MG63 (cell line): ENCODE results near the gene G6PC2. TPM values are rescaled to one million over a fixed set of nuclear protein-coding genes. Genes with fewer than 3 reads are reported as not detected.
"Not testable (repeated sequence)": the region's sequence is repeated elsewhere in the genome, so short reads cannot be mapped to it uniquely, and the experiment has no call there.

ENCODE experiments used
- DNase-seq: peaks from one replicate; pipeline ENCODE4 v3.0.0-alpha.2; 2020
- H3K27me3 ChIP-seq: fragments of 250-450 bp; sonication (Bioruptor Pico); 2 replicates; pipeline ENCODE4 v1.5.1; 2020; ENCODE audit warnings: mild to moderate bottlenecking, moderate library complexity
- H3K36me3 ChIP-seq: fragments of 250-450 bp; sonication (Bioruptor Pico); 2 replicates; pipeline ENCODE4 v1.5.1; 2020; ENCODE audit warnings: mild to moderate bottlenecking, moderate library complexity
- H3K4me3 ChIP-seq: fragments of 250-450 bp; sonication (Bioruptor Pico); 2 replicates; pipeline ENCODE4 v1.5.1; 2020; ENCODE audit warnings: mild to moderate bottlenecking, moderate library complexity
- H3K9me3 ChIP-seq: fragments of 250-450 bp; sonication (Bioruptor Pico); 2 replicates; pipeline ENCODE4 v1.5.1; 2020; ENCODE audit warnings: mild to moderate bottlenecking, moderate library complexity
- total RNA-seq: library from RNA; depleted of rRNA; stranded (reverse); fragments of >200 nt; shearing (Covaris generic); gene quantifications from 2 replicates; pipeline ENCODE4 v1.2.3, GENCODE V29; 2014; ENCODE audit warnings: low replicate concordance; rRNA removed

Gene G6PC2, protein sequence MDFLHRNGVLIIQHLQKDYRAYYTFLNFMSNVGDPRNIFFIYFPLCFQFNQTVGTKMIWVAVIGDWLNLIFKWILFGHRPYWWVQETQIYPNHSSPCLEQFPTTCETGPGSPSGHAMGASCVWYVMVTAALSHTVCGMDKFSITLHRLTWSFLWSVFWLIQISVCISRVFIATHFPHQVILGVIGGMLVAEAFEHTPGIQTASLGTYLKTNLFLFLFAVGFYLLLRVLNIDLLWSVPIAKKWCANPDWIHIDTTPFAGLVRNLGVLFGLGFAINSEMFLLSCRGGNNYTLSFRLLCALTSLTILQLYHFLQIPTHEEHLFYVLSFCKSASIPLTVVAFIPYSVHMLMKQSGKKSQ
- total RNA-seq = not detected in 2 replicates

DNA sequence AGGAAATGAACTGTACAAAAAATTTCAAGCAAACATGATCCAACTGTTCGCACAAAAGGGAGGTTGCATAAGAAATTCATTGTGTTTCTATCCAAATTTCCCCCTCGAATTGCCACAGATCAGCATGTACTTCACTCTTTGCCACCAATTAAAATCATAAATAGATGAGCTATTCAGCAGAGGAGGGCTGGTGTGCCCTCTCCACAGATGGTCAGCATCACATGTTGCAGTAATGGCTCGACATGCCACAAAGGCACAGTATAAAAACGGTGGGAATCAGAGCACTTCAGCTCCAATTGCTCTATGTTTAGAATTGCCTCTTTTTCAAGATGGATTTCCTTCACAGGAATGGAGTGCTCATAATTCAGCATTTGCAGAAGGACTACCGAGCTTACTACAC is at the start of gene G6PC2:
TSS of gene G6PC2 (plus strand) at position 289 of the 400 bp plus-strand sequence. CDS start at position 330, 41 bp downstream.
- no peak for DNase-seq
- no peak within 1 kb of the TSS for H3K4me3 ChIP-seq
- no peaks in the 10 kb centered on the region for H3K36me3 ChIP-seq
- no peaks in the 10 kb centered on the region for H3K9me3 ChIP-seq
- peaks cover 36% of the 10 kb centered on the region for H3K27me3 ChIP-seq

DNA sequence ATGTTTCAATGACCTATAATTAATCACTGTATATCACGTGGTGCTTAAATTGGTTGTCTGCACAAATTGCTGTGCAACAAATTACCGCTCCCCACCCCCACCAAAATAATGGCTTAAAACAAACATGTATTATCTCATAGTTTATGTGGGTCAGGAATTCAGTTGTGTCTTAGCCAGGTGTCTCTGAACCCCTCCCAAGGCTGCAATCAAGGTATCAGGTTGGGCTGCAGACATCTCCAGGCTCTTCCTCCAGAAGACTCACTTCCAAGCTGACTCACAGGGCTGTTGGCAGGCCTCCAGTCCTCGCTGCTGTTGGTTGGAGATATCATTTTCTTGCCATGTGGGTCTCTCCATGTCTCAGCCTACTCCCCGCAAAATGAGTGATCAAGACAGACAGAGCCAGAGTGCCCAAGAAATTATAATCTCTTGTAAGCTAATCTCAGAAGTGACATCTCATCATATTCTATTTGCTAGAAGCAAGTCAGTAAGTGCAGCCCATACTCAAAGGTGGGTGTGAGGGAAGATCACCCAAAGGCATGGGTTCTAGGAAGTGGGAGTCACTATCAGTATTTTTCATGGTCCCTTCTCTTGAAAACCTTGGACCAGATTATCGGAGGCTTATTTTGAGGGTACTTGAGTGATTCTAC is 49.3 kb upstream of the G6PC2 start:
- Histone ChIP-seq H3K4me3 (no peak overlapping the region), H3K36me3 (0 out of 2 replicates have a peak, but pooled peaks cover 8% of the 10 kb centered on the region), H3K9me3 (no peaks in the 10 kb centered on the region), H3K27me3 (no peaks in the 10 kb centered on the region)
- peak; percentile 82 for DNase-seq

DNA sequence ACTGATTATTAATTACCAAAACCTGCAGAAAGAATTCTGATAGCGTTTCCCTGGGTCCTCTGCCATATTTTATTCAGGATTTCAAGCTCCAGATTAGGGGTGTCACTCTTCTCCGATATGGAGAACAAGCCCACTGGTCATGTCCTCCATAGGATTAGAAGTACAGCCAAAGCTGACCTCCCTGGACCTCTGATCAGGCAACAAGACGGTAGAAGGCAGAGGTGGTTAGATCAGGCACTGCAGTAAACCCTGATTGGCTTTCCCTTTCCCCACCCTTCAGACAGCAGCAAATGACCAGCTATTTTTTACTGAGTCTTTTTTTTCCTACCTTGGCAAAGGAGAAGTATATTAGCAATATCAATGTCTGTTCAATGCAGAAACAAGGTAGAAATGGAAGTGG is 48.6 kb upstream of the G6PC2 start:
- H3K9me3 ChIP-seq = no peaks in the 10 kb centered on the region
- H3K4me3 ChIP-seq = no peak overlapping the region
- 0 out of 2 replicates have a peak, but pooled peaks cover 8% of the 10 kb centered on the region for H3K36me3 ChIP-seq
- no peaks in the 10 kb centered on the region for H3K27me3 ChIP-seq
- DNase-seq = no peak

DNA sequence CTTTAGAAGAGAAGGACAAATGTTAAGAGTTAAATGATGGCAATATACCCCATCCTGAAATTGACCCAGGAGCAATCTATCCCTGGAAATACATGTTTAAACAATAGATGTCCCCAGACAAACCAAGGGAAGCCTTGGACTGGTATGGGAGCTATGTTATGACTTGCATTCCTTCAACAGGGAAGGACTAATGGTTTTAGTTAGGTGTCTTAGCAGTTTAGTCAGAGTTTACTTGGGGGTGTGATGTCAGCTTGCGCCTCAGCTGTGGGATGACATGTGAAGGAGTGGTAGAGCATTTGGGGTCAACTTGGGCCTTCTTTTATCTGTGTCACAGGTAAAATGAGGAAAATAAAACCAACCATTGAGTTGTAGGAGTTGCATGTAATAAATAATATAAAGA is 47.6 kb upstream of the G6PC2 start:
- no peak for DNase-seq
- 0 out of 2 replicates have a peak, but pooled peaks cover 8% of the 10 kb centered on the region for H3K36me3 ChIP-seq
- no peaks in the 10 kb centered on the region for H3K27me3 ChIP-seq
- H3K9me3 ChIP-seq = no peaks in the 10 kb centered on the region
- no peak overlapping the region for H3K4me3 ChIP-seq

DNA sequence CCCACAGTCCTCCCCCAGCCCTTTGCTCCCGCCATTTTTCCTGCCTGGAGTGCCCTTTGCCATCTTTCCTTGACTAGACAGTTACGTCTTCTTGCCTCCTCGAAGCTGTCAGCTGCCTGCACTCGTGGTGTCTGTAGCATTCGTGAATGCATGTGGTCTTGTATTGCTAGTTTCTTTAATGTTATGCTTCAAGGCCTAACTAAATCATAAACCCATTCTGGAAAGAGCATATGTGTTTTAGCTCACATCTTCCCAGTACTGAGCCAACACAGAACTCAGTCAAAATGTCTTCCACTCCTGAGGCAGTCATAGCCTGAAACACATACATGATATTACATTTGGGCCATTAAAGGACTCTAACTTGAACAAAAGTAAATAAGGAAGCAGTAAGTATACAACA is 46.4 kb upstream of the G6PC2 start:
- Histone ChIP-seq H3K4me3 (no peak overlapping the region), H3K9me3 (no peaks in the 10 kb centered on the region), H3K36me3 (peaks cover 8% of the 10 kb centered on the region; the same call in 1 of the 2 replicates), H3K27me3 (no peaks in the 10 kb centered on the region)
- no peak for DNase-seq

DNA sequence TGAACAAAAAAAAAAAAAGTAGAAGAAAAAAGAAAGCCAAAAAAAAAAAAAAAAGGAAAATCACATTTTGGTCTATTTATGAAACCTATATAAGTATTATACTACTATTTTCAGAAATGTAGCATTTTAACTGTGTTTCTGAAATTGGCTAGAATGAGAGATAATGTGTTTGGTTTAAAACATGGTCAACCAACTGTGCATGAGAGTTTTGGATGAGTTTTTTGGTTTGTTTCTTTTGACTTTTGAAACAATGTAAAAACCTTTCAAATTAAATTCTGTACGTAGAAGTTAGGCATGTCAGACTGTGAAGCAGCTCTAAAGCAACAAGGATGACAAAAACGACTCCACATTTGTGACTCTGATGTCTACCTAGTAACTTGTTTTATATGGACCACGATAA is 45.5 kb upstream of the G6PC2 start:
- Histone ChIP-seq H3K9me3 (no peaks in the 10 kb centered on the region), H3K27me3 (no peaks in the 10 kb centered on the region), H3K36me3 (peaks cover 6% of the 10 kb centered on the region; the same call in 1 of the 2 replicates), H3K4me3 (no peak overlapping the region)
- DNase-seq = no peak

DNA sequence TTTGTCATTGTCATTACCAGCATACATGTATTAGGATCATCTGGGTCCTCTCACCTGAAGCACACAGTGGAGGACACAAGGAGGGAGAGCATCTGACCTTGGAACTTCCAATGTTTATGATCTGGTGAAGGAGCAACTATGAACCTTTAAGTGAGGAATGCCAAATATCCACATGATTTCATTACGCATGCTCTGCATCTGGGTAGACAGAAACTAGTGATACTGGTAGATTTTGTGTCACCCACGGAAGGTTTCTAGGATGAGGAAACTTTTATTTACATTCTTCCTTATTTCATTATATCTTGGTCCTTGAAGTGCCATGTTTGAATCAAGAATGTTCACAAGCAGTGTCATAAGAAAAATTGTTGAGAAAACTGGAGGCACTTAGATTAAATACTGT is 42.9 kb upstream of the G6PC2 start:
- Histone ChIP-seq H3K4me3 (no peak overlapping the region), H3K27me3 (no peaks in the 10 kb centered on the region), H3K36me3 (no peaks in the 10 kb centered on the region; the same call in none of the 2 replicates), H3K9me3 (no peaks in the 10 kb centered on the region)
- DNase-seq = no peak

DNA sequence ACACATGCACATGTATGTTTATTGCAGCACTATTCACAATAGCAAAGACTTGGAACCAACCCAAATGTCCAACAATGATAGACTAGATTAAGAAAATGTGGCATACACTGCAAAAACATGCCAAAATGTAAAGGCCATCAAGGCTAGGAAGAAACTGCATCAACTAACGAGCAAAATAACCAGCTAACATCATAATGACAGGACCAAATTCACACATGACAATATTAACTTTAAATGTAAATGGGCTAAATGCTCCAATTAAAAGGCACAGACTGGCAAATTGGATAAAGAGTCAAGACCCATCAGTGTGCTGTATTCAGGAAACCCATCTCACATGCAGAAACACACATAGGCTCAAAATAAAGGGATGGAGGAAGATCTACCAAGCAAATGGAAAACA is 33.9 kb upstream of the G6PC2 start:
- not testable (repeated sequence) for H3K27me3 ChIP-seq, H3K9me3 ChIP-seq, DNase-seq, H3K4me3 ChIP-seq
- peaks cover 32% of the 10 kb centered on the region for H3K36me3 ChIP-seq

DNA sequence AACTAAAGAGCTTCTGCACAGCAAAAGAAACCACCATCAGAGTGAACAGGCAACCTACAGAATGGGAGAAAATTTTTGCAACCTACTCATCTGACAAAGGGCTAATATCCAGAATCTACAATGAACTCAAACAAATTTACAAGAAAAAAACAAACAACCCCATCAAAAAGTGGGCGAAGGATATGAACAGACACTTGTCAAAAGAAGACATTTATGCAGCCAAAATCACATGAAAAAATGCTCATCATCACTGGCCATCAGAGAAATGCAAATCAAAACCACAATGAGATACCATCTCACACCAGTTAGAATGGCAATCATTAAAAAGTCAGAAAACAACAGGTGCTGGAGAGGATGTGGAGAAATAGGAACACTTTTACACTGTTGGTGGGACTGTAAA is 30.7 kb upstream of the G6PC2 start:
- H3K36me3 ChIP-seq = peaks cover 33% of the 10 kb centered on the region
- not testable (repeated sequence) for H3K4me3 ChIP-seq, H3K9me3 ChIP-seq, H3K27me3 ChIP-seq, DNase-seq

DNA sequence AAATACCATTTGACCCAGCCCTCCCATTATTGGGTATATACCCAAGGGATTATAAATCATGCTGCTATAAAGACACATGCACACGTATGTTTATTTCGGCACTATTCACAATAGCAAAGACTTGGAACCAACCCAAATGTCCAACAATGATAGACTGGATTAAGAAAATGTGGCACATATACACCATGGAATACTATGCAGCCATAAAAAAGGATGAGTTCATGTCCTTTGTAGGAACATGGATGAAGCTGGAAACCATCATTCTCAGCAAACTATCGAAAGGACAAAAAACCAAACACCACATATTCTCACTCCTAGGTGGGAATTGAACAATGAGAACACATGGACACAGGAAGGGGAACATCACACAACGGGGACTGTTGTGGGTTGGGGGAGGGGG is 30.3 kb upstream of the G6PC2 start:
- not testable (repeated sequence) for H3K27me3 ChIP-seq, H3K9me3 ChIP-seq, H3K4me3 ChIP-seq, DNase-seq
- H3K36me3 ChIP-seq = peaks cover 32% of the 10 kb centered on the region

DNA sequence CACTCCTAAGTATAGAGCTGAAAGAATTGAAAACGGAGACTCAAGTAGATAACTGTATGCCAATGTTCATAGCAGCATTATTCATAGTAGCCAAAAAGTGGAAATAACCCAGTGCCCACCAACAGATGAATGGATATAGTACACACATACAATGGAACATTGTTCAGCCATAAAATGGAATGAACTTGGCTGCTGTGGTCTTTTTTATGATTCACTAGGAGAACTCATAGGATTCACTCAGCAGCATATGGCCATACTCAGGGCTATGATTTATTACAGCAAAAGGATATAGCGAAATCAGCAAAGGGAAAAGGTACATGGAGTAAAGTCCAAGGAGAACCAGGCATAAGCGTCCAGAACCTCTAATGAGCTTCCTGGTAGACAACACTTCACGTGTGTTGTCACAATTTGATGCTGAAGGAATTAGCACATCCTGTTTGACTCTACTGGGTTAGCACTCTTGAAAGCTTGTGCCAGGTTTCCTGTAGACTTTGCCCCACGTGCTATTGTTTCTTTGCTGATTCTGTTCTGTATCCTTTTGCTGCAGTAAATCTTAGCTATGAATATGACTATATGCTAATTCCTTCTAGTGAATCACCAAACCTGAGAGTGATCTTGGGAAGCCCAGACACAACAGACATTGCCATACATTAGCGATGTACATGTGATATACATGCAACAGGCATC is 26.6 kb upstream of the G6PC2 start:
- H3K27me3 ChIP-seq = no peaks in the 10 kb centered on the region
- H3K9me3 ChIP-seq = no peaks in the 10 kb centered on the region
- no peak overlapping the region for H3K4me3 ChIP-seq
- DNase-seq = no peak
- peaks cover 30% of the 10 kb centered on the region for H3K36me3 ChIP-seq

DNA sequence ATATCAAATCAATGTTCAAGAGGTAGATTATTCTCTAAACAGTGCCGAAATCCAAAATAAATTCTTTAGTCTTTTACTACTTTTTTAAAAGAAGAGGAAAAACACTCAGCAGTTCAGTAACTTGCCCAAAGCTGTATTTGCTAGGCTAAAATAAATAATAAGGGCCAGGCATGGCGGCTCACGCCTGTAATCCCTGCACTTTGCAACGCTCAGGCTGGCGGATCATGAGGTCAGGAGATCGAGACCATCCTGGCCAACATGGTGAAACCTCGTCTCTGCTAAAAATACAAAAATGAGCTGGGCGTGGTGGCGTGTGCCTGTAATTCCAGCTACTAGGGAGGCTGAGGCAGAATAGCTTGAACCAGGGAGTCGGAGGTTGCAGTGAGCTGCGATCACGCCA is 18.9 kb upstream of the G6PC2 start:
- not testable (repeated sequence) for DNase-seq, H3K27me3 ChIP-seq, H3K9me3 ChIP-seq, H3K4me3 ChIP-seq
- peaks cover 14% of the 10 kb centered on the region for H3K36me3 ChIP-seq

DNA sequence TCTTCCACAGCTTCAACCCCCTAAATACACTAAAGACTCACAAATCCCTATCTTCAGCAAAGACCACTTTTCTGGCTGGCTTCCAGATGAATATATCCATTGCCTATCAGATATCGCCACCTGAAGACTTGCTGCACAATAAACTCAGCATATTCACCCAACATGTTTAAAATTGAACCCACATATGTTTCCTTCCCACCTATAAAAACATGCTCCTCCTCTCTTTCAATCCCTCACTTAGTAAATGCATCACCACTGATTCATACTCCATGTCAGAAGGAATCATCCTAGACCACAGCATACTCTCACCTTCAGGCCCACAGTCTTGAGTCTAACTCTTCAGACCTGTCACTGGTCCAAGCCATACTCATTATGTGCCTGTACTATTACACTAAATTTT is 16.1 kb upstream of the G6PC2 start:
- Histone ChIP-seq H3K36me3 (peaks cover 26% of the 10 kb centered on the region), H3K9me3 (no peaks in the 10 kb centered on the region), H3K4me3 (no peak overlapping the region), H3K27me3 (no peaks in the 10 kb centered on the region)
- no peak for DNase-seq

DNA sequence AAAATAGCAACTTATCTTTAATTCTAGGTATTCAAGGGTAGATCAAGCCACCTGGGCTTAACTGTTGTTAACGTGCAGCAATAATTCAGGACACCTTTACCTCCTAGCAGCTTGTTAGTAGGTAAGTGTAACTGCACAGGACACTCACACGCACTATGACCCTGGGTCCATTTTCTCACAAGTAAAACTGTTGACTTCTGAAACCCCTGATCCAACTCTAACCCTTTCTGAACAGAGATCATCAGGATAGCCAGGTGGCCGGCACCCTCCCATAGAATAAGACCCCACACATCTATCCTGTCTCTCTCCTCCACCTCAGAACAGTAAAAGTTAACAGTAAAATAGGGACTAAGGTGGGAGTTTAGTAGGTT is 11.5 kb upstream of the G6PC2 start:
- Histone ChIP-seq H3K36me3 (peaks cover 26% of the 10 kb centered on the region), H3K9me3 (no peaks in the 10 kb centered on the region), H3K27me3 (peaks cover 8% of the 10 kb centered on the region), H3K4me3 (peak overlapping the region; percentile 86)
- DNase-seq = no peak

DNA sequence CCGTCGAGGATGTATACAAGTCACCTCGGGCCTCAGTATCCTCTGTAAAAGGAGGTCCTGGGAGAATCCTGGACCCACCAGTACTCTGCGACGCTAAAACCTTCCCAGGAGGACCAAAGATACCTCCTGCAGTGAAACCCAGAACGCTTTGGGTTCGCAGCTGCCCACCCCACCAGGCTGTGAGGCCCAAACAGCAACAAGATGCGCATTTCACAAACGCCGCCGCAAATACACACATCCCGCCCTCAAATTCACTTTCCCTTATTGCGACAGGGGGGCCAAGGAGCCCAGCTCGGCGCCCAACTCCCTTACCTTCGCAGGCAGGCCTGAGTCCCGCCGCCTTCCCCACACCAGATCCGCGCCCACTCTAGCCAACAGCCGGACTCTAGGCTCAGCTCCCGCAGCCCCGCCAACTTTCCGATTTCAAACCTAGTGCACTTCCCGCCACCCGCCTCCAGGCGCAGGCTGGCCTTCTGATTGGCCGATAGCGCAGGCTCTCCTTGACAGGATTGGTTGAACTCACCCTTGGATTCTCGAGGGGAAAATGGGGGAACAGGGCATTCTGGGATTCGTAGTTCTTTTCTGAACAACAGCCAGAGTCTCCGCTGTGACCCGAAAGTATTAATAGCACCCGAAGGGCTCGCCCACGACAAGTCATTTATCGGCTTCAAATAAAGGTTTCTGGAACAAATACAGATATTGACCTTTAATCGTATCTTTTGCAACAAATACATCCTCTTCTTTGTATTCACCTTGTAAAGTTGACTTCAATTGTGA is 10.9 kb upstream of the G6PC2 start, which contains the start of gene SPC25:
TSS of gene SPC25 (minus strand) at position 425 of the 777 bp plus-strand sequence. CDS start 911 bp downstream, outside the sequence.
- Histone ChIP-seq H3K27me3 (peaks cover 8% of the 10 kb centered on the region), H3K9me3 (no peaks in the 10 kb centered on the region), H3K4me3 (peak within 1 kb of the TSS; percentile 86), H3K36me3 (peaks cover 21% of the 10 kb centered on the region)
- peak; percentile 94 for DNase-seq

DNA sequence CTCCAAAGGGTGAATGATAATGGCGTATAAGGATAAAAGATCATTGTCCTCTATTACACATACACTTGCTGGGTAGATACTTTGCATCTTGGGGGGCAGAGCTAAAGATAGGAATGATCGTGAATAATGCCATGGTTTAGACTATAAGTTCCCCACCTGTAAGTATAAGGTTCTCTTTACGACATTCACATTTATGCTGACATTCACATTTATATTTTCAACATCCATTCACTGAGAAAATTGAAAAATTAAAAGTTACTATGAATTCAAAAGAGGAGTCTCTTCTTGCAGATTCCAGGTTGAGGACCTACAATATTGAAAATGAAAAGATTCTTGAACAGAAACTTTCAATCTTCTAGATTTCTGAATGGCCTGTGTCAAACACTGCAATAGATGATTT is 8.8 kb upstream of the G6PC2 start:
- H3K36me3 ChIP-seq = peaks cover 12% of the 10 kb centered on the region
- peaks cover 8% of the 10 kb centered on the region for H3K27me3 ChIP-seq
- no peak overlapping the region for H3K4me3 ChIP-seq
- no peak for DNase-seq
- no peaks in the 10 kb centered on the region for H3K9me3 ChIP-seq
